NOMO-1 treated with DMSO at 0.1 percent for 48 hours (cell line): Measurements from ENCODE around the gene LYL1.

Source experiments
- DNase-seq: peaks from one replicate; lab custom pipeline; 2025; ENCODE audit not compliant: unreplicated experiment; lab: John Stamatoyannopoulos, UW

Gene LYL1

DNA sequence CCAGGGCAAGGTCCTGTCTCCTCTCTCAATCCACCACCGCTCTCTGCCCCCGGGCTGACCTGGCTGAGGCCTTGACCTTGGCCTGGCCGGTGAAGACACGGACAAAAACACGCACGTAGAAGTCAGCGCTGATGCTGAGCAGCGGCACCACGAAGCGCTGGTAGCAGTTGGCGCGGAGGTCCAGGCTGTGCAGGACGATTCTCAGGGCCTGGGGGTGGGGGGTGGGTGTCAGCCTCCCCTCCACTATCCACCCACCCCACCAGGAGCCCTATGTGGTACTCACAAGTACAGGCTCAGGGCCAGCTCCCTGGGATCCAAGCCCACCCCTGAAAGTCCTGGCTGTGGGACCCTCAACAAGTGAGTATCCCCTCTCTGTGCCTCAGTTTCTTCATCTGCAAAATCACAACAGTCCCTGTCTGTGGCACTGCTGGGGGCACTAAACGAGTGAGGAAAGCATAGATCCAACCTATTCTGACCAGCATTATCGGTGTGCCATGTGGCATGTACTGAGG, 7.5 kb upstream of the LYL1 start:
- DNase-seq: no peak

DNA sequence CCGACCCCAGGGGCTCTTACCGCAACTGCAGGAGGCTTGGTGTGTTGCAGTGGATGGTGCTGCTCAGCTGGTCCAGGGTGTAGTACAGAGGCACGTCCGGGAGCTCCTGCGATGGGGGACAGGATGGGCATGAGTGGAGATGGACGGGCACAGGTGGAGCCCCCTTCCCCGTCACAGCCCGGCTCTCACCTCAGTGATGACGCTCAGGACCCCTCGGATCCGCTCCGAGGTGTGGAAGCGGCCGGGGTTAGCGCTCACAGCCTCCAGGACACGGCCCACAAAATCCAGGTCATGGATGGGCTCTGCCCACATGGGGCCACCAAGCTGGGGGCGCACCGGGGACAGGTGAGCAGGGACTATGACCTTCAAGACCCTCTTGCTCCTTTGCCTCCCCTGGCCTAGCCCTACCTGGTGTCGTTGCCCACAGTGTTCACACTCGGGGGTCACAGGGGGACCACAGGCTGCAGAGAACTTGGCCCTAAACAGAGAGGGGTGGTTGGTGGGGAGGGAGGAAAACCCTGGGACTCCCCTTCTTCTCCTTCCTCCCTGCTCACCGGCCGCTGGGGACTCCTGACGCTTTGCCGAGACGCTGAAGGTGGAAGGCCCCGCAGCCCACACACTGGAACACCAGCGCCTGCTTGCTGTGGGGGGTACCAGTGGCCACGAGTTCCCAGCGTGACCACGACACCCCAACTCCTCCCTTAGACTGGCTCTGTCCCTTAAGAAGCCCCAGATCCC, 6.9 kb upstream of the LYL1 start:
- no peak for DNase-seq

- no peak for DNase-seq
Observed at GRCh38 chr19:13104848-13105711, 2.4 kb upstream of the LYL1 start.

- peak; percentile 78 for DNase-seq
Observed at GRCh38 chr19:13104360-13104847, 1.7 kb upstream of the LYL1 start.

- DNase-seq: peak; percentile 18
Observed at GRCh38 chr19:13103581-13104359, 1.1 kb upstream of the LYL1 start.

DNA sequence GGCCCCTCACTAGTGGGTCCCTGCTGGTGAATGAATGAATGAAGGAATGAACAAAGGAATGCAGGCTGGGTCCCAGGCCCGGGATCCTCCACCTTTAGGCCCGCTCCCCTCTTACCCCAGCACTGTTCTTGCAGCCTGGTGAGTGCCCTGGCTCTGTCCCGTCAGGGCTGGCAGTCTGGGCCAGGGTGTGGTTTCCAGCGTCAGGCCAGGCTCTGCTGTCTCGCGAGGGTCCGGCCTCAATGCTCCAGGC, 317 bp downstream of the LYL1 start:
- DNase-seq: no peak

GRCh38 chr19:13101590-13102415, 855 bp downstream of the LYL1 start:
- DNase-seq: no peak

- peak; percentile 17 for DNase-seq
Observed at GRCh38 chr19:13100841-13101589, 1.6 kb downstream of the LYL1 start.

DNA sequence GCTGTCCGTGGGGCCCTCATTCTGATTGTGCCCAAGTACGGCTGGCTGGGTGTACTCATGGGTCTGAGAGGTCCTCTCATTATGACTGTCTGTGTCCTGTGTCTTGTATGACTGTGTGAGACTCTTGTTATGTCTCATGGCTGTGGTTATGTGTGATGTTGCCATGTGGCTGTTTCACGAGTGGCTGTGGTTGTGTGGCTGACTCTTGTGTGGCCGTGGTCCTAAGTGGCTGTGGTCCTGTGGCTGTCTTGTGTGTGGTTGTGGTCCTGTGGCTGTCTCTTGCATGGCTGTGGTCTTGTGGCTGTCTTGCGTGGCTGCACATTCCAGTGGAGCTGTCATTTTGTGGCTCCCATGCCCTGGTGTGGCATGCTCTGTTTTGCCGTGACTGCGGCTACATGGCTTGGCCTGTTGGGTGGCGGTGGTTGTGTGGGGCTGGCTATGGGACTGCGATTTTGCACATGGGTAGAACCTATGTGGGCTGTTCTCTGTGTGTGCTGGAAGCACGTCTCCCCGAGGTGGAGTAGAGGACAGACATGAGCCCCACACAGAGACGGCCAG, 2.5 kb downstream of the LYL1 start:
- peak; percentile 41 for DNase-seq

DNA sequence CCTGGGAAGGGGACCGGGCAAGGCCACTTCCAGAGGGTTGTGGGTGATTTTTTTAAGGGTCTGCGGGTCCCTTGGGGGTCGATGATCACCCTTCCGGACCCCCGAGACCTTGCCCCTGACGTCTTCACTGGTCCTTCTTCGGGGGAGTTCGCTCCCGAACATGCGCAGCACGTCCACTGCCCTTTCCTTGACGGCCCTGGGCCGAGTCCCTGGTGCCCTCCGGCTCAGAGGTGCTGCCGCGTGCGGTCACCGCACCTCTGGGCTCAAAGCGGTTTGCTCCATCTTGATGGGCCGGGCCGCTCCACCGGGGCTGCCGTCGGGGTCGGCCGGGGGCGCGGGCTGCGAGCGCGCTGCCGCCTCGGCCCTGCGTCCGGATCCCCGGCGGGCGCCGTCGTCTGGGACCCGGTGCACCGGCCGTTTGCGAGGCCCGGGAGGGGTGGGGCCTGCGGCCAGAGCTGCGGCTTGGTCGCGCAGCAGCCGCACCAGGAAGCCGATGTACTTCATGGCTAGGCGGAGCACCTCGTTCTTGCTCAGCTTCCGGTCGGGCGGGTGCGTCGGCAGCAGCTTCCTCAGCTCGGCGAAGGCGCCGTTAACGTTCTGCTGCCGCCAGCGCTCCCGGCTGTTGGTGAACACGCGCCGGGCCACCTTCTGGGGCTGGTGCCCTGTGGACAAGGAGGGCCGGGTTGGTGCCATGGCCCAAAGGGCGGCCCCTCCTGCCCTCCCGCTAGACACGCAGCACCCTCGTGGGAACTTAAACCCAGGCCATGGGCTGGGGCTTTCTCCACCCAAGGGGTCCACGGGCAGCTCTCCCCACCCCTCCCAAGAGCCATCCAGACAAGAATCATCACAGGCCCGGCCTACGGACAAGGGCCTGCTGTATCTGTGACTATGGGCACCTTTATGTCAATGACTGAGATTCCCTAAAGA, 3.3 kb downstream of the LYL1 start:
- peak; percentile 92 for DNase-seq

GRCh38 chr19:13098277-13099072, 4.2 kb downstream of the LYL1 start:
- DNase-seq: peak; percentile 75

- no peak for DNase-seq
Observed at GRCh38 chr19:13097463-13098258, 5.0 kb downstream of the LYL1 start.

DNA sequence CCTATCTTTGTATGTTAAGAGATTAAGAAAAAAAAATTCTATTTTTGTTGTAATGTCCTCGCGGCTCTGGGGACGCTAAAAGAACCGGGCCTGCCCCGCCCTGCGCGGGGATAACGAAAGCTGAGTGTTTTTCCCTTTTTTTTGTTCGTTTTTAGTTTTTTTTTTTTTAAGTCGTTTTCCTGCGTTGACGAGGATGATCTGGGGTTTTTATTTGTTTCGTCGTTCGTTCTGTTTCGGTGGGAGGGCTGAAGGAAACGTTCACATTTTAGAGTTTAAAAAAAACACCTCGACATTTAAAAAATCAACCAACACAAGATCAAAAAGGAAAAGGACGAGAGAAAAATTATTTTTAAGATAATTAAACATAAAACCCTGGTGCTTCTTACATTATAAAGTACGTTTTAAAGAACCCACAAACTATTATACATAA, 5.6 kb downstream of the LYL1 start:
- DNase-seq: peak; percentile 20

DNA sequence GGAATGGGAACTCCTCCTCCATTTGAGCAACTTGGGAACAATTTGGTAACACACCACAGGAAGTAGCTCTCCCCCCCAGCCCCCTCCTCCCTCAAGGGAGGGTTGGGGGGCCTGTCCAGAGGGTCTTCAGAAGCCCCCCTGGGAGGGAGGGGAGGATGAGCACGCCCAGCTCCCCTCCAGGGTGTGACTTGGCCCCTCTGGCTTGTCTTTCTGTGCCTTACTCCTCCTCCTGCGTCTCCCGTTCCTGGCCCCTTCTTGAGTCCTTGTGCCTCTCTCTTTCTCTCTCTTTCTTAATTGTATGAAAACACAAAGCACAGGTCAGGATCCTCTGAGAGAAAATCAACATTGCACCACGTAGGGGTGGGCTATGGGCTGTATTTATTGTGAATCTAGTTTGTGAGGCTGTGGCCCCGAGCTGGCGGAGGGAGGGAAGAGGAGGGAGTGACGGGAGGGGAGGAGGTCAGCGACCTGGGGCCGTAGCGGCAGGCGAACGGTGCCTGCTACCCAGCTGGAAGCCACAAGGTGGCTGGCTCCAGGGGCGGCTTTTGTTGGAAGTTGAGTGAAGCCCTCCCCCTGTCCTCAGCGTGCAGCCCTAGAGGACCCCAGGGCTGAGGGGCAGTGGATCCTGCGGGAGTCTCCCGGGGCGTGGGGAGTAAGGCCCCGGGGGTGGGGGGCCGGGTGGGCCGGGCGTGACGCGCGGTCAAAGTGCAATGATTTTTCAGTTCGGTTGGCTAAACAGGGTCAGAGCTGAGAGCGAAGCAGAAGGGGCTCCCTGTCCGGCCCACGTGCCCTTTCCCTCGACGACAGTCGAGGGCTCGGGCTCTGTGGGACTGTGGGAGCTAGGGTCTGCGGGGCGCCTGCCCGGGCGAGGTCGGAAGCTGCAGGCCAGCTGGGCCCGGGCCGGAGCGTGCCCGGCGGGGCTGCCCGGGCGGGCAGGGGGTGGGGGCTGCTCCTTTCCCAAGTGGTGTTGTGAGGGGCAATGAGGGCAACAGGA, 6.4 kb downstream of the LYL1 start:
- DNase-seq: peak; percentile 46

GRCh38 chr19:13095393-13095784, 7.3 kb downstream of the LYL1 start:
- no peak for DNase-seq
